ENCODE measurements around the gene CTBP1.

GRCh38 chr4:1249731-1250526 lies 999 bp upstream of the CTBP1 start:
- TF ChIP-seq CEBPZ (IDR thresholded peaks at IDR 0.05; ENCODE audit: borderline replicate concordance, low read depth, low read length) (no peak), GATAD2A (IDR thresholded peaks at IDR 0.05) (no peak), L3MBTL2 (IDR thresholded peaks at IDR 0.05) (peak; percentile 16; the same call in 1 of the 2 replicates), TSC22D4 (tag; IDR thresholded peaks at IDR 0.05) (no peak), HEY1 (CRISPR knock-in tag; IDR thresholded peaks at IDR 0.05; ENCODE audit: borderline replicate concordance) (no peak), ZC3H11A (IDR thresholded peaks at IDR 0.05; ENCODE audit: low read depth, low read length) (no peak), PTRF (tag; IDR thresholded peaks at IDR 0.05) (no peak), FOXA1 (IDR thresholded peaks at IDR 0.05; ENCODE audit: borderline replicate concordance) (no peak), BHLHE40 (IDR thresholded peaks at IDR 0.05; ENCODE audit: low read length) (no peak), RBM14 (IDR thresholded peaks at IDR 0.05; ENCODE audit: borderline replicate concordance, insufficient read depth, low read depth, low read length) (no peak), THAP12 (CRISPR knock-in tag; IDR thresholded peaks at IDR 0.05) (no peak)

All from K562 (cell line).